Fibroblast of lung (primary cell): ENCODE results near the gene ARMC8.

Experiments
- CTCF ChIP-seq, 2 donors: IDR thresholded peaks in 1 of 2; conservative IDR thresholded peaks in 1 of 2; 1 replicate in 1 of 2; 2 replicates in 1 of 2; pipeline ENCODE4 v1.5.1; 2011 to 2012; ENCODE audit warnings: low read length in 2 of 2, control low read depth in 1 of 2, inconsistent platforms in 1 of 2, low read depth in 1 of 2, mild to moderate bottlenecking in 1 of 2
- EZH2 ChIP-seq: IDR thresholded peaks from 2 replicates; pipeline ENCODE4 v1.5.1; 2012; ENCODE audit warnings: low read length, control low read depth, mild to moderate bottlenecking; ENCODE audit errors: missing control alignments

- TF ChIP-seq CTCF (conservative IDR thresholded peaks at IDR 0.05 in 1 of 2, IDR thresholded peaks at IDR 0.05 in 1 of 2; ENCODE audit: low read depth in 1 of 2, low read length in 2 of 2) (no peak), EZH2 (no peak)
These were observed 72.0 kb downstream of the ARMC8 start for GRCh38 chr3:138259126-138259525.
